HepG2 (cell line): ENCODE measurements around the gene MLANA. TPM values are rescaled to one million over a fixed set of nuclear protein-coding genes. Genes with fewer than 3 reads are reported as not detected.

Source experiments
- ATAC-seq: fragments of 200-7000 bp; cut with Tn5 transposase; 3 replicates; pipeline ENCODE4 v1.9.1; 2020; ENCODE audit warnings: mild to moderate bottlenecking, moderate library complexity
- BruUV-seq: library from RNA; stranded (reverse); fragments of 400-500 nt; replicated peaks from 2 replicates; lab custom pipeline; 2021; lab: Mats Ljungman, UMichigan
- CTCF ChIA-PET: fragments of 300-600 bp; formaldehyde crosslinking; extraction: SDS; loops from one replicate; lab custom pipeline; 2021; ENCODE audit warnings: low total read pairs, inconsistent platforms, low intra/inter-chr PET ratio; lab: Yijun Ruan, JAX
- POLR2A ChIA-PET: fragments of 350-600 bp; sonication (Branson Sonifier 250); formaldehyde crosslinking; loops from one replicate; lab custom pipeline; 2020; ENCODE audit warnings: antibody characterized with exemption, inconsistent platforms; lab: Yijun Ruan, JAX
- DNase-seq: peaks from one replicate; pipeline ENCODE4 v3.0.0-alpha.2; 2015; ENCODE audit warnings: low spot score
- FAIRE-seq: peaks from 3 replicates; lab custom pipeline; 2011; peaks lifted over from hg19 to GRCh38; lab: Jason Lieb, UNC
- H2AFZ ChIP-seq: one replicate; pipeline ENCODE4 v1.6.1; 2011; ENCODE audit warnings: low read length, inconsistent platforms
- H3K27ac ChIP-seq: fragments of 300-600 bp; 3 replicates; pipeline ENCODE4 v1.8.0; 2011; ENCODE audit warnings: mixed run types, mild to moderate bottlenecking, mixed read lengths, low read length, inconsistent platforms; ENCODE audit not compliant: insufficient read depth; ENCODE audit errors: extremely low read length
- H3K27me3 ChIP-seq, 2 experiments: fragments of 200-600 bp in 1 of 2; 2 replicates in 1 of 2; 3 replicates in 1 of 2; pipeline versions ENCODE4 v1.6.0 to v1.8.0; 2011; ENCODE audit warnings: low read length in 2 of 2, mild to moderate bottlenecking in 2 of 2, moderate library complexity in 2 of 2, inconsistent platforms in 1 of 2; ENCODE audit not compliant: insufficient read depth in 2 of 2, control insufficient read depth in 1 of 2
- H3K36me3 ChIP-seq, 2 experiments: fragments of 200-600 bp in 1 of 2; replicated peaks in 1 of 2; 2 replicates in 1 of 2; 3 replicates in 1 of 2; pipeline versions ENCODE4 v1.5.1 to v1.8.0; 2011; ENCODE audit warnings: low read length in 2 of 2, inconsistent platforms in 1 of 2; ENCODE audit not compliant: insufficient read depth in 2 of 2, control insufficient read depth in 1 of 2
- H3K4me1 ChIP-seq: 2 replicates; pipeline ENCODE4 v1.5.1; 2012; ENCODE audit warnings: low read length, inconsistent platforms; ENCODE audit not compliant: insufficient read depth
- H3K4me2 ChIP-seq: 2 replicates; pipeline ENCODE4 v1.6.0; 2011; ENCODE audit warnings: low read depth, low read length, inconsistent platforms
- H3K4me3 ChIP-seq, 3 experiments: fragments of 200-600 bp in 1 of 3; sonication (generic), shearing (Covaris generic) in 1 of 3; replicated peaks in 1 of 3; 2 replicates each; pipeline ENCODE4 v1.5.1; 2011 to 2016; ENCODE audit warnings: low read length in 3 of 3, inconsistent platforms in 2 of 3, low read depth in 2 of 3, mild to moderate bottlenecking in 2 of 3, control low read depth in 1 of 3, mixed read lengths in 1 of 3; ENCODE audit not compliant: insufficient read depth in 1 of 3
- H3K79me2 ChIP-seq: one replicate; pipeline ENCODE4 v1.6.1; 2011; ENCODE audit warnings: low read length, inconsistent platforms; ENCODE audit not compliant: insufficient read depth
- H3K9ac ChIP-seq: 2 replicates; pipeline ENCODE4 v1.6.0; 2011; ENCODE audit warnings: mild to moderate bottlenecking, low read depth, low read length, inconsistent platforms; ENCODE audit not compliant: insufficient read depth
- H3K9me3 ChIP-seq: 2 replicates; pipeline ENCODE4 v1.5.1; 2012; ENCODE audit warnings: mild to moderate bottlenecking, low read length
- H4K20me1 ChIP-seq: 2 replicates; pipeline ENCODE4 v1.6.0; 2011; ENCODE audit warnings: inconsistent platforms, mild to moderate bottlenecking, low read length, moderate library complexity; ENCODE audit not compliant: insufficient read depth
- ELF3 ChIP-seq: IDR thresholded peaks from 2 replicates; pipeline ENCODE4 v1.6.1; 2016; ENCODE audit warnings: missing genetic modification reagents, missing compliant biosample characterization
- FOXA3 ChIP-seq: IDR thresholded peaks from 2 replicates; pipeline ENCODE4 v1.6.1; 2016; ENCODE audit warnings: missing genetic modification reagents, missing compliant biosample characterization
- GFI1 ChIP-seq: sonication (generic); formaldehyde crosslinking; IDR thresholded peaks from 2 replicates; pipeline ENCODE4 v1.5.0; 2020; ENCODE audit warnings: missing genetic modification reagents, mild to moderate bottlenecking, borderline replicate concordance
- NFIC ChIP-seq: IDR thresholded peaks from 2 replicates; pipeline ENCODE4 v1.6.1; 2012; ENCODE audit warnings: mild to moderate bottlenecking, low read length, inconsistent platforms
- RXRB ChIP-seq: IDR thresholded peaks from 2 replicates; pipeline ENCODE4 v1.6.1; 2016; ENCODE audit warnings: borderline replicate concordance, missing genetic modification reagents, missing compliant biosample characterization
- SAP130 ChIP-seq: IDR thresholded peaks from 2 replicates; pipeline ENCODE4 v1.6.1; 2016; ENCODE audit warnings: low read depth
- TCF7L2 ChIP-seq: IDR thresholded peaks from 2 replicates; pipeline ENCODE4 v1.6.1; 2011; ENCODE audit warnings: mild to moderate bottlenecking, low read depth, low read length, moderate library complexity
- in situ Hi-C: cut with HindIII; loops from 2 replicates; pipeline ENCODE4 v1.10.0; 2017; ENCODE audit warnings: low pct_unique_long_range_greater_than_20kb; ENCODE audit not compliant: extremely low pct_ligation_motif_present
- intact Hi-C: fragments of 100-400 bp; cut with micrococcal nuclease; formaldehyde crosslinking; loops from one replicate; pipeline ENCODE4 v1.10.0; 2022; ENCODE audit not compliant: unreplicated experiment
- polyA plus RNA-seq, 8 experiments: library from polyadenylated mRNA; depleted of rRNA in 3 of 8; stranded (reverse) in 7 of 8; unstranded in 1 of 8; fragments of >200 nt; fragmentation: Illumina TruSeq in 4 of 8; extraction: Trizol in 4 of 8; gene quantifications; 2 replicates each; pipeline versions ENCODE4 v1.2.1 to v1.2.3, GENCODE V29; 2011 to 2016; ENCODE audit warnings: low read depth in 4 of 8, missing spikeins in 1 of 8, mixed read lengths in 1 of 8; ENCODE audit not compliant: insufficient read depth in 1 of 8
- total RNA-seq, 5 experiments: library from RNA; depleted of rRNA; stranded (reverse); fragments of >200 nt; fragmentation: Illumina TruSeq; extraction: Trizol; gene quantifications; 2 replicates each; pipeline ENCODE4 v1.2.3, GENCODE V29; 2016; ENCODE audit warnings: low read depth in 1 of 5
- TF ChIP-seq, protein P1 (sequence below): IDR thresholded peaks from 2 replicates; pipeline ENCODE4 v1.4.0; 2020; ENCODE audit warnings: mild to moderate bottlenecking, missing genetic modification reagents
- TF ChIP-seq, protein P2 (sequence below): sonication (generic); formaldehyde crosslinking; IDR thresholded peaks from 2 replicates; pipeline ENCODE4 v1.4.0; 2020; ENCODE audit warnings: missing genetic modification reagents
- TF ChIP-seq, protein P3 (sequence below): sonication (generic); formaldehyde crosslinking; IDR thresholded peaks from 2 replicates; pipeline ENCODE4 v1.9.0; 2021; ENCODE audit warnings: missing genetic modification reagents, mild to moderate bottlenecking, borderline replicate concordance
- TF ChIP-seq, protein P4 (sequence below): sonication (generic); formaldehyde crosslinking; IDR thresholded peaks from 2 replicates; pipeline ENCODE4 v1.5.1; 2020; ENCODE audit warnings: missing genetic modification reagents, mild to moderate bottlenecking, borderline replicate concordance

Gene MLANA
- total and polyA plus RNA-seq, 2 of the 13 experiments (the other 11 are each of a cell fraction or from before 2014, with no cell fraction given): 0.11 to 0.18 TPM

DNA sequence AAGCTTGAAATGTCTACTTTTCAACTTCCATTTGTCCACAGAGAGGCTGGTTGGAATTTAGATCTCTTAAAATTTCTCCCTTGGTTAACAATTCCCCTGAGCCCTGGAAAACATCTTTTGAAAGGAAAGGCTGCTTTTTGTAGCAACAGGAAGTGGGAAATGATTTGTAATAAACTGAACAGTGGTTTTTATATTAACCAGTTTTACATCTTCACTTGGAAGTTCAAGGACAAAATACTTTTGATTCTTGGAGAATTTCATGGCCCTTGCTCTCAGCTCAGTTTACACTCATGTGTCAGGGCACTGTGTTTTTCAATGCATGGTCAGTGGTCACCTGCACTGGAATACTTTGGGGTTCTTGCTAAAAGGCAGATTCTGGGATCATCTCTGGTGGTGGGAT lies 9.9 kb downstream of the MLANA start:
- Histone ChIP-seq H3K27me3 (no peaks in the 10 kb centered on the region), H3K27ac (peak overlapping the region; percentile 58), H3K36me3 (no peaks in the 10 kb centered on the region), H4K20me1 (no peaks in the 10 kb centered on the region), H3K4me2 (peak overlapping the region; percentile 42), H3K9ac (no peak overlapping the region), H3K4me1 (peaks cover 65% of the 10 kb centered on the region), H3K9me3 (no peaks in the 10 kb centered on the region), H2AFZ (no peak overlapping the region), H3K4me3 (peak overlapping the region in 1 of 3 experiments; percentile 8; a peak in 1 of 6 replicates), H3K79me2 (no peaks in the 10 kb centered on the region)
- ChIA-PET CTCF (no interaction called here), POLR2A (no interaction called here)
- DNase-seq: no peak
- FAIRE-seq: peak; percentile 55
- peak; percentile 56; the same call in 1 of the 3 replicates for ATAC-seq
- intact Hi-C loops: no loop called here
- in situ Hi-C loops: no loop called here
- no TSS peak for BruUV-seq
- TF ChIP-seq FOXA3 (CRISPR knock-in tag) (0 out of 2 replicates have a peak, but pooled peaks have one; percentile 6), GFI1 (CRISPR knock-in tag) (peak; percentile 41; the same call in 1 of the 2 replicates), NFIC (peak; percentile 40; the same call in 1 of the 2 replicates), RXRB (CRISPR knock-in tag) (0 out of 2 replicates have a peak, but pooled peaks have one; percentile 27), SAP130 (CRISPR knock-in tag) (peak; percentile 50), TCF7L2 (no peak), ELF3 (CRISPR knock-in tag) (peak; percentile 48; the same call in 1 of the 2 replicates)
- TF ChIP-seq, protein P1, sequence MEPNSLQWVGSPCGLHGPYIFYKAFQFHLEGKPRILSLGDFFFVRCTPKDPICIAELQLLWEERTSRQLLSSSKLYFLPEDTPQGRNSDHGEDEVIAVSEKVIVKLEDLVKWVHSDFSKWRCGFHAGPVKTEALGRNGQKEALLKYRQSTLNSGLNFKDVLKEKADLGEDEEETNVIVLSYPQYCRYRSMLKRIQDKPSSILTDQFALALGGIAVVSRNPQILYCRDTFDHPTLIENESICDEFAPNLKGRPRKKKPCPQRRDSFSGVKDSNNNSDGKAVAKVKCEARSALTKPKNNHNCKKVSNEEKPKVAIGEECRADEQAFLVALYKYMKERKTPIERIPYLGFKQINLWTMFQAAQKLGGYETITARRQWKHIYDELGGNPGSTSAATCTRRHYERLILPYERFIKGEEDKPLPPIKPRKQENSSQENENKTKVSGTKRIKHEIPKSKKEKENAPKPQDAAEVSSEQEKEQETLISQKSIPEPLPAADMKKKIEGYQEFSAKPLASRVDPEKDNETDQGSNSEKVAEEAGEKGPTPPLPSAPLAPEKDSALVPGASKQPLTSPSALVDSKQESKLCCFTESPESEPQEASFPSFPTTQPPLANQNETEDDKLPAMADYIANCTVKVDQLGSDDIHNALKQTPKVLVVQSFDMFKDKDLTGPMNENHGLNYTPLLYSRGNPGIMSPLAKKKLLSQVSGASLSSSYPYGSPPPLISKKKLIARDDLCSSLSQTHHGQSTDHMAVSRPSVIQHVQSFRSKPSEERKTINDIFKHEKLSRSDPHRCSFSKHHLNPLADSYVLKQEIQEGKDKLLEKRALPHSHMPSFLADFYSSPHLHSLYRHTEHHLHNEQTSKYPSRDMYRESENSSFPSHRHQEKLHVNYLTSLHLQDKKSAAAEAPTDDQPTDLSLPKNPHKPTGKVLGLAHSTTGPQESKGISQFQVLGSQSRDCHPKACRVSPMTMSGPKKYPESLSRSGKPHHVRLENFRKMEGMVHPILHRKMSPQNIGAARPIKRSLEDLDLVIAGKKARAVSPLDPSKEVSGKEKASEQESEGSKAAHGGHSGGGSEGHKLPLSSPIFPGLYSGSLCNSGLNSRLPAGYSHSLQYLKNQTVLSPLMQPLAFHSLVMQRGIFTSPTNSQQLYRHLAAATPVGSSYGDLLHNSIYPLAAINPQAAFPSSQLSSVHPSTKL (CRISPR knock-in tag): peak; percentile 60
- TF ChIP-seq, protein P2, sequence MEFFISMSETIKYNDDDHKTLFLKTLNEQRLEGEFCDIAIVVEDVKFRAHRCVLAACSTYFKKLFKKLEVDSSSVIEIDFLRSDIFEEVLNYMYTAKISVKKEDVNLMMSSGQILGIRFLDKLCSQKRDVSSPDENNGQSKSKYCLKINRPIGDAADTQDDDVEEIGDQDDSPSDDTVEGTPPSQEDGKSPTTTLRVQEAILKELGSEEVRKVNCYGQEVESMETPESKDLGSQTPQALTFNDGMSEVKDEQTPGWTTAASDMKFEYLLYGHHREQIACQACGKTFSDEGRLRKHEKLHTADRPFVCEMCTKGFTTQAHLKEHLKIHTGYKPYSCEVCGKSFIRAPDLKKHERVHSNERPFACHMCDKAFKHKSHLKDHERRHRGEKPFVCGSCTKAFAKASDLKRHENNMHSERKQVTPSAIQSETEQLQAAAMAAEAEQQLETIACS (CRISPR knock-in tag): no peak
- TF ChIP-seq, protein P3, sequence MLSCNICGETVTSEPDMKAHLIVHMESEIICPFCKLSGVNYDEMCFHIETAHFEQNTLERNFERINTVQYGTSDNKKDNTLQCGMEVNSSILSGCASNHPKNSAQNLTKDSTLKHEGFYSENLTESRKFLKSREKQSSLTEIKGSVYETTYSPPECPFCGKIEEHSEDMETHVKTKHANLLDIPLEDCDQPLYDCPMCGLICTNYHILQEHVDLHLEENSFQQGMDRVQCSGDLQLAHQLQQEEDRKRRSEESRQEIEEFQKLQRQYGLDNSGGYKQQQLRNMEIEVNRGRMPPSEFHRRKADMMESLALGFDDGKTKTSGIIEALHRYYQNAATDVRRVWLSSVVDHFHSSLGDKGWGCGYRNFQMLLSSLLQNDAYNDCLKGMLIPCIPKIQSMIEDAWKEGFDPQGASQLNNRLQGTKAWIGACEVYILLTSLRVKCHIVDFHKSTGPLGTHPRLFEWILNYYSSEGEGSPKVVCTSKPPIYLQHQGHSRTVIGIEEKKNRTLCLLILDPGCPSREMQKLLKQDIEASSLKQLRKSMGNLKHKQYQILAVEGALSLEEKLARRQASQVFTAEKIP (CRISPR knock-in tag): no peak
- TF ChIP-seq, protein P4, sequence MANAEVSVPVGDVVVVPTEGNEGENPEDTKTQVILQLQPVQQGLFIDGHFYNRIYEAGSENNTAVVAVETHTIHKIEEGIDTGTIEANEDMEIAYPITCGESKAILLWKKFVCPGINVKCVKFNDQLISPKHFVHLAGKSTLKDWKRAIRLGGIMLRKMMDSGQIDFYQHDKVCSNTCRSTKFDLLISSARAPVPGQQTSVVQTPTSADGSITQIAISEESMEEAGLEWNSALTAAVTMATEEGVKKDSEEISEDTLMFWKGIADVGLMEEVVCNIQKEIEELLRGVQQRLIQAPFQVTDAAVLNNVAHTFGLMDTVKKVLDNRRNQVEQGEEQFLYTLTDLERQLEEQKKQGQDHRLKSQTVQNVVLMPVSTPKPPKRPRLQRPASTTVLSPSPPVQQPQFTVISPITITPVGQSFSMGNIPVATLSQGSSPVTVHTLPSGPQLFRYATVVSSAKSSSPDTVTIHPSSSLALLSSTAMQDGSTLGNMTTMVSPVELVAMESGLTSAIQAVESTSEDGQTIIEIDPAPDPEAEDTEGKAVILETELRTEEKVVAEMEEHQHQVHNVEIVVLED: no peak
